Mesothelial cell of epicardium (in vitro differentiated cells): ENCODE data around the gene CYP11A1. TPM values are rescaled to one million over a fixed set of nuclear protein-coding genes. Genes with fewer than 3 reads are reported as not detected.

ENCODE experiments used
- DNase-seq, 2 experiments: peaks; one replicate each; pipeline ENCODE4 v3.0.0; 2021; ENCODE audit warnings: low spot score in 2 of 2; ENCODE audit not compliant: unreplicated experiment in 2 of 2
- H3K27ac Mint-ChIP-seq: 2 replicates; pipeline ENCODE4 v1.8.0; 2021; ENCODE audit warnings: mixed read lengths
- H3K27me3 Mint-ChIP-seq: 2 replicates; pipeline ENCODE4 v1.8.0; 2021; ENCODE audit warnings: low read depth, mixed read lengths
- H3K36me3 Mint-ChIP-seq: 2 replicates; pipeline ENCODE4 v1.8.0; 2021; ENCODE audit warnings: mixed read lengths
- H3K4me1 Mint-ChIP-seq: 2 replicates; pipeline ENCODE4 v1.8.0; 2021; ENCODE audit warnings: mixed read lengths
- H3K4me3 Mint-ChIP-seq: 2 replicates; pipeline ENCODE4 v1.8.0; 2021; ENCODE audit warnings: mild to moderate bottlenecking, moderate library complexity, mixed read lengths
- H3K9me3 Mint-ChIP-seq: 2 replicates; pipeline ENCODE4 v1.8.0; 2021; ENCODE audit warnings: mixed read lengths
- CTCF ChIP-seq: fragments of 200-600 bp; sonication (generic); IDR thresholded peaks from one replicate; pipeline ENCODE4 v1.5.0; 2021; ENCODE audit warnings: antibody characterized with exemption; ENCODE audit not compliant: unreplicated experiment
- total RNA-seq: library from RNA; stranded (reverse); gene quantifications from 3 replicates; pipeline ENCODE4 v1.2.1, GENCODE V29; 2021

Gene CYP11A1
- total RNA-seq, 1 donor from 2014 or later = 7.0 TPM

GRCh38 chr15:74311734-74312444 lies 55.6 kb downstream of the CYP11A1 start:
- H3K4me1 Mint-ChIP-seq = peaks cover 62% of the 10 kb centered on the region
- H3K27ac Mint-ChIP-seq = no peak overlapping the region
- no peak for TF ChIP-seq CTCF
- no peaks in the 10 kb centered on the region for H3K9me3 Mint-ChIP-seq
- DNase-seq = no peak
- no peaks in the 10 kb centered on the region for H3K36me3 Mint-ChIP-seq
- no peak overlapping the region for H3K4me3 Mint-ChIP-seq
- peaks cover 6% of the 10 kb centered on the region for H3K27me3 Mint-ChIP-seq

- peak; percentile 34 for TF ChIP-seq CTCF
- no peaks in the 10 kb centered on the region for H3K36me3 Mint-ChIP-seq
- H3K9me3 Mint-ChIP-seq = no peaks in the 10 kb centered on the region
- no peak overlapping the region for H3K27ac Mint-ChIP-seq
- peaks cover 28% of the 10 kb centered on the region for H3K27me3 Mint-ChIP-seq
- no peak overlapping the region for H3K4me3 Mint-ChIP-seq
- H3K4me1 Mint-ChIP-seq = peaks cover 58% of the 10 kb centered on the region
- DNase-seq = peak in 1 of 2 experiments; percentile 62
Measured at GRCh38 chr15:74307827-74308811, 59.3 kb downstream of the CYP11A1 start.

DNA sequence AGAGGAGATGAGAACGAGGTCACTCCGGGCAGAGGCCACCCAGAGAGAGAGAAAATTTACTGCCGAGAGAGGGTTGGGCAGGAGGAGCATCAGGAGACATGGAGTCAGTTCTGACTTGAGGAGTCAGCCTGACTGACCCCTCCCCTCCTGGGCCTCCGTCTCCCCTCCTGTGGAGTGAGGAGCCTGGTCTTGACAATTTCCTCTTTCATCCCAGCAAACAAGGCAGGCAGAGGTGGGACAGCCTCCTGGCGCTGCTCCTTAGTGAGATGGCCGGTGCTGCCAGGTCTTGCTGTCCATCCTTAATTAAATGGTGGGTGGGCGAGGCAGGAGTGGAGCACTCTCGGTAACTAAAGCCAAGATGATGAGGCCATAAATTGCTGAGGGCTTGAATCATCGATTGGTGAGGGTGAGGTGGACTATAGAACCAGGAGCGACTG lies 60.6 kb downstream of the CYP11A1 start:
- no peak for TF ChIP-seq CTCF
- H3K36me3 Mint-ChIP-seq = no peaks in the 10 kb centered on the region
- H3K9me3 Mint-ChIP-seq = no peaks in the 10 kb centered on the region
- no peak overlapping the region for H3K4me3 Mint-ChIP-seq
- peaks cover 39% of the 10 kb centered on the region for H3K27me3 Mint-ChIP-seq
- H3K4me1 Mint-ChIP-seq = peaks cover 65% of the 10 kb centered on the region
- H3K27ac Mint-ChIP-seq = no peak overlapping the region
- DNase-seq = no peak

- Mint-ChIP-seq H3K4me1 (peaks cover 72% of the 10 kb centered on the region), H3K4me3 (no peak overlapping the region), H3K9me3 (no peaks in the 10 kb centered on the region), H3K36me3 (no peaks in the 10 kb centered on the region), H3K27me3 (peaks cover 47% of the 10 kb centered on the region), H3K27ac (no peak overlapping the region)
- no peak for DNase-seq
- TF ChIP-seq CTCF = no peak
Measured at GRCh38 chr15:74305687-74306086, 61.8 kb downstream of the CYP11A1 start.

- no peak overlapping the region for H3K27ac Mint-ChIP-seq
- no peak overlapping the region for H3K4me3 Mint-ChIP-seq
- peaks cover 70% of the 10 kb centered on the region for H3K4me1 Mint-ChIP-seq
Measured at GRCh38 chr15:74304431-74304830, 63.0 kb downstream of the CYP11A1 start.

More at GRCh38 chr15:74304431-74304830, 63.0 kb downstream of the CYP11A1 start:
- no peaks in the 10 kb centered on the region for H3K36me3 Mint-ChIP-seq
- DNase-seq = no peak
- no peaks in the 10 kb centered on the region for H3K9me3 Mint-ChIP-seq
- H3K27me3 Mint-ChIP-seq = peaks cover 56% of the 10 kb centered on the region
- TF ChIP-seq CTCF = no peak
